Liver (tissue), 9 donors: ENCODE data around the gene PDLIM7. TPM values are rescaled to one million over a fixed set of nuclear protein-coding genes. Genes with fewer than 3 reads are reported as not detected.

ENCODE experiments used
- DNase-seq: peaks from one replicate; pipeline ENCODE4 v3.0.0-alpha.2; 2017; ENCODE audit warnings: low spot score
- H3K27ac ChIP-seq, 2 donors: one replicate each; pipeline ENCODE4 v1.7.0; 2013; ENCODE audit warnings: inconsistent platforms in 2 of 2, low read length in 2 of 2, control low read depth in 1 of 2, low read depth in 1 of 2, mild to moderate bottlenecking in 1 of 2
- H3K27me3 ChIP-seq, 4 donors: one replicate each; pipeline versions ENCODE4 v1.6.1 to v1.7.0; 2013; ENCODE audit warnings: low read length in 3 of 4, inconsistent platforms in 1 of 4, mild to moderate bottlenecking in 1 of 4, moderate library complexity in 1 of 4; ENCODE audit not compliant: control insufficient read depth in 4 of 4, insufficient read depth in 4 of 4
- H3K36me3 ChIP-seq, 4 donors: one replicate each; pipeline versions ENCODE4 v1.6.1 to v1.7.0; 2013; ENCODE audit warnings: low read length in 3 of 4, mild to moderate bottlenecking in 3 of 4, low read depth in 1 of 4, moderate library complexity in 1 of 4; ENCODE audit not compliant: control insufficient read depth in 4 of 4, insufficient read depth in 3 of 4
- H3K4me1 ChIP-seq, 4 donors: one replicate each; pipeline versions ENCODE4 v1.6.1 to v1.7.0; 2013; ENCODE audit warnings: low read length in 3 of 4, mild to moderate bottlenecking in 3 of 4, moderate library complexity in 1 of 4; ENCODE audit not compliant: control insufficient read depth in 4 of 4, insufficient read depth in 4 of 4
- H3K4me3 ChIP-seq, 3 donors: one replicate each; pipeline versions ENCODE4 v1.6.1 to v1.7.0; 2013; ENCODE audit warnings: low read length in 3 of 3, control low read depth in 1 of 3, low read depth in 1 of 3, mild to moderate bottlenecking in 1 of 3
- H3K9ac ChIP-seq, 2 donors: one replicate each; pipeline ENCODE4 v1.7.0; 2013; ENCODE audit warnings: low read length in 2 of 2, mild to moderate bottlenecking in 2 of 2, moderate library complexity in 2 of 2, control low read depth in 1 of 2, low read depth in 1 of 2
- H3K9me3 ChIP-seq, 4 donors: one replicate each; pipeline versions ENCODE4 v1.6.1 to v1.7.0; 2013; ENCODE audit warnings: low read length in 3 of 4; ENCODE audit not compliant: control insufficient read depth in 4 of 4
- ATF3 ChIP-seq: IDR thresholded peaks from 2 replicates; pipeline ENCODE4 v1.6.1; 2016; ENCODE audit warnings: antibody characterized with exemption
- CTCF ChIP-seq: fragments of 150-350 bp; IDR thresholded peaks from 2 replicates; pipeline ENCODE4 v1.5.1; 2017; ENCODE audit warnings: improper control_type of control experiment, low read depth, low read length; ENCODE audit not compliant: missing input control
- EGR1 ChIP-seq, 2 donors: IDR thresholded peaks; 2 replicates each; pipeline ENCODE4 v1.6.1; 2016 to 2018; ENCODE audit warnings: antibody characterized with exemption in 2 of 2, low read depth in 2 of 2
- FOXA2 ChIP-seq: IDR thresholded peaks from 2 replicates; pipeline ENCODE4 v1.6.1; 2016; ENCODE audit warnings: antibody characterized with exemption
- GABPA ChIP-seq, 2 donors: IDR thresholded peaks in 1 of 2; conservative IDR thresholded peaks in 1 of 2; 2 replicates each; pipeline ENCODE4 v1.6.1; 2016; ENCODE audit warnings: antibody characterized with exemption in 2 of 2, mild to moderate bottlenecking in 1 of 2, moderate library complexity in 1 of 2
- HNF4A ChIP-seq, 2 donors: conservative IDR thresholded peaks; 2 replicates each; pipeline ENCODE4 v1.6.1; 2016; ENCODE audit warnings: antibody characterized with exemption in 2 of 2, mild to moderate bottlenecking in 2 of 2
- HNF4G ChIP-seq: IDR thresholded peaks from 2 replicates; pipeline ENCODE4 v1.6.1; 2016; ENCODE audit warnings: antibody characterized with exemption
- JUND ChIP-seq, 2 donors: IDR thresholded peaks; 2 replicates each; pipeline ENCODE4 v1.6.1; 2016; ENCODE audit warnings: antibody characterized with exemption in 2 of 2
- NR2F2 ChIP-seq: IDR thresholded peaks from 2 replicates; pipeline ENCODE4 v1.6.1; 2016; ENCODE audit warnings: antibody characterized with exemption
- RAD21 ChIP-seq, 2 donors: IDR thresholded peaks; 2 replicates each; pipeline ENCODE4 v1.6.1; 2016; ENCODE audit warnings: antibody characterized with exemption in 2 of 2, mild to moderate bottlenecking in 2 of 2
- REST ChIP-seq: IDR thresholded peaks from 2 replicates; pipeline ENCODE4 v1.6.1; 2016; ENCODE audit warnings: antibody characterized with exemption, mild to moderate bottlenecking
- RXRA ChIP-seq, 2 donors: IDR thresholded peaks; 2 replicates each; pipeline ENCODE4 v1.6.1; 2017 to 2018; ENCODE audit warnings: antibody characterized with exemption in 2 of 2, mild to moderate bottlenecking in 1 of 2
- SP1 ChIP-seq: IDR thresholded peaks from 2 replicates; pipeline ENCODE4 v1.6.1; 2018; ENCODE audit warnings: antibody characterized with exemption, mild to moderate bottlenecking
- TAF1 ChIP-seq: conservative IDR thresholded peaks from 2 replicates; pipeline ENCODE4 v1.6.1; 2016; ENCODE audit warnings: antibody characterized with exemption, mild to moderate bottlenecking
- YY1 ChIP-seq: IDR thresholded peaks from 2 replicates; pipeline ENCODE4 v1.6.1; 2016; ENCODE audit warnings: antibody characterized with exemption, mild to moderate bottlenecking
- WGBS: extraction: QIAGEN DNeasy Blood & Tissue Kit; methylation state at CpG from one replicate; pipeline ENCODE4 v1.1.7; 2013; 5-methylcytosine and 5-hydroxymethylcytosine counted together
- polyA plus RNA-seq, 2 donors: library from polyadenylated mRNA; stranded (reverse) in 1 of 2; unstranded in 1 of 2; fragments of 200-250 nt in 1 of 2; fragments of >200 nt in 1 of 2; fragmentation: Nextera tagmentation in 1 of 2; extraction: Ambion mirVana in 1 of 2; gene quantifications; one replicate each; pipeline versions ENCODE4 v1.2.1 to v1.2.3, GENCODE V29; 2013 to 2015
- total RNA-seq, 2 donors: library from RNA; depleted of rRNA; stranded (reverse); fragments of >200 nt; gene quantifications; one replicate each; pipeline ENCODE4 v1.2.3, GENCODE V29; 2014
- TF ChIP-seq, protein P1 (sequence below): IDR thresholded peaks from 2 replicates; pipeline ENCODE4 v1.6.1; 2016; ENCODE audit warnings: antibody characterized with exemption
- donor health status: healthy.
- donor health status: healthy.
- donor health status: healthy.
- donor health status: healthy.
- donor health status: healthy.

Gene PDLIM7
- total and polyA plus RNA-seq, 4 donors = 5.5 to 36.0 (median 8.5) TPM

DNA sequence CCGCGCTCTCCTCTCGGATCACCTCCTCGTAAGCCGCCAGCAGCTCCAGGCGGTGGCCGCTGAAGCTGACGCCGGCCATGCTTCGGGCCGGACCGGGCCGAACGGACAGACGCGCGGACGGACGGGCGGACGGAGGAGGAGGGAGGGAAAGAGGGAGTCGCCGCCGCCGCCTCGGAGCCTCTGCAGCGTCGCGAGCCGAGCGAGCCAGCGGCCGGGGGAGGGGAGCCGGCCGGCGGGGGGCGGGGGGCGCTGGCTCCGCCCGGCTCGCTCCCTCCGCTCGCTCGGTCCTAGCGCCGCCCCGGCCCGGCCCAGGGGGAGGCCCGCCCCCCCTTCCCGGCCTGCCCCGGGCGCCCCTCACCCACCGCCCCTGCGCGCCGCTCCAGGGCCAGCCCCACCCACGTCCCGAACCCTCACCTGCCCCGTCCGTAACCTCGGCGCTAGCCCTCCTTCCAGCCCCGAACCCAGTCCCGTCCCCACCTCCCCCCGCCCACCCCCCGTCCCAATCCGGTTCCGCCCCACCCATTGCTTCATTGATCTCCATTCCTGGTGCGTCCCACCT is 23.9 kb downstream of the PDLIM7 start, which contains the start of gene DBN1:
Gene DBN1 (minus strand): TSS at position 192 of the 559 bp plus-strand sequence. CDS start 113 bp downstream, at position 79.
- Histone ChIP-seq H3K9ac (no peak within 1 kb of the TSS), H3K36me3 (no peaks in the 10 kb centered on the region), H3K27ac (no peak within 1 kb of the TSS), H3K9me3 (no peaks in the 10 kb centered on the region), H3K27me3 (no peaks in the 10 kb centered on the region), H3K4me3 (peak within 1 kb of the TSS in 1 of 3 donors; percentile 57), H3K4me1 (peaks cover 0 to 6% (median 3%) of the 10 kb centered on the region in 4 donors)
- no peak for TF ChIP-seq CTCF
- no peak for TF ChIP-seq TAF1
- no peak for TF ChIP-seq GABPA (IDR thresholded peaks at IDR 0.05 in 1 of 2, conservative IDR thresholded peaks at IDR 0.05 in 1 of 2)
- no peak for TF ChIP-seq EGR1 (IDR thresholded peaks at IDR 0.05; ENCODE audit: low read depth in 2 of 2)
- TF ChIP-seq SP1 = no peak
- no peak for TF ChIP-seq FOXA2
- TF ChIP-seq HNF4A (conservative IDR thresholded peaks at IDR 0.05) = no peak
- TF ChIP-seq NR2F2 = no peak
- TF ChIP-seq JUND (IDR thresholded peaks at IDR 0.05) = no peak
- 6% methylated on average over 68 of the region's 69 CpGs for WGBS
- DNase-seq = no peak

GRCh38 chr5:177472460-177473442 is 24.7 kb downstream of the PDLIM7 start:
- WGBS = 6% methylated on average over 93 of the region's 93 CpGs
- no peak for DNase-seq

More at GRCh38 chr5:177472460-177473442, 24.7 kb downstream of the PDLIM7 start:
- no peak overlapping the region for H3K27ac ChIP-seq
- no peaks in the 10 kb centered on the region for H3K27me3 ChIP-seq
- H3K36me3 ChIP-seq = no peaks in the 10 kb centered on the region
- H3K4me3 ChIP-seq = peak overlapping the region in 1 of 3 donors; percentile 57
- H3K9ac ChIP-seq = no peak overlapping the region
- H3K9me3 ChIP-seq = no peaks in the 10 kb centered on the region
- TF ChIP-seq HNF4A (conservative IDR thresholded peaks at IDR 0.05) (no peak), RXRA (IDR thresholded peaks at IDR 0.05) (no peak), ATF3 (no peak), NR2F2 (no peak), HNF4G (no peak), CTCF (no peak), RAD21 (IDR thresholded peaks at IDR 0.05) (no peak), REST (no peak), YY1 (no peak), TAF1 (no peak), EGR1 (IDR thresholded peaks at IDR 0.05; ENCODE audit: low read depth in 2 of 2) (no peak), JUND (IDR thresholded peaks at IDR 0.05) (no peak), SP1 (no peak)
- TF ChIP-seq, protein P1, sequence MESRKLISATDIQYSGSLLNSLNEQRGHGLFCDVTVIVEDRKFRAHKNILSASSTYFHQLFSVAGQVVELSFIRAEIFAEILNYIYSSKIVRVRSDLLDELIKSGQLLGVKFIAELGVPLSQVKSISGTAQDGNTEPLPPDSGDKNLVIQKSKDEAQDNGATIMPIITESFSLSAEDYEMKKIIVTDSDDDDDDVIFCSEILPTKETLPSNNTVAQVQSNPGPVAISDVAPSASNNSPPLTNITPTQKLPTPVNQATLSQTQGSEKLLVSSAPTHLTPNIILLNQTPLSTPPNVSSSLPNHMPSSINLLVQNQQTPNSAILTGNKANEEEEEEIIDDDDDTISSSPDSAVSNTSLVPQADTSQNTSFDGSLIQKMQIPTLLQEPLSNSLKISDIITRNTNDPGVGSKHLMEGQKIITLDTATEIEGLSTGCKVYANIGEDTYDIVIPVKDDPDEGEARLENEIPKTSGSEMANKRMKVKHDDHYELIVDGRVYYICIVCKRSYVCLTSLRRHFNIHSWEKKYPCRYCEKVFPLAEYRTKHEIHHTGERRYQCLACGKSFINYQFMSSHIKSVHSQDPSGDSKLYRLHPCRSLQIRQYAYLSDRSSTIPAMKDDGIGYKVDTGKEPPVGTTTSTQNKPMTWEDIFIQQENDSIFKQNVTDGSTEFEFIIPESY = no peak
- peaks cover 0 to 6% (median 3%) of the 10 kb centered on the region in 4 donors for H3K4me1 ChIP-seq
